HL-60 (cell line): Measurements from ENCODE around the gene ERICH6.

Experiments used
- DNase-seq, 2 experiments: peaks; one replicate each; pipeline ENCODE4 v3.0.0-alpha.2; 2010 to 2020; ENCODE audit warnings: low read depth in 1 of 2, low spot score in 1 of 2
- H3K27ac ChIP-seq: fragments of 250-450 bp; sonication (Bioruptor Pico); replicated peaks from 2 replicates; pipeline ENCODE4 v1.5.1; 2020; ENCODE audit warnings: mild to moderate bottlenecking, moderate library complexity
- H3K27me3 ChIP-seq: fragments of 250-450 bp; sonication (Bioruptor Pico); 2 replicates; pipeline ENCODE4 v1.5.1; 2021; ENCODE audit warnings: mild to moderate bottlenecking, moderate library complexity; ENCODE audit not compliant: insufficient read depth, poor library complexity, severe bottlenecking
- H3K4me3 ChIP-seq: replicated peaks from 2 replicates; pipeline ENCODE4 v1.5.1; 2011; ENCODE audit warnings: mild to moderate bottlenecking, control low read depth, low read length; ENCODE audit not compliant: insufficient read depth
- CTCF ChIP-seq: IDR thresholded peaks from one replicate; pipeline ENCODE4 v1.5.1; 2011; ENCODE audit warnings: low read length, control low read depth, inconsistent platforms; ENCODE audit not compliant: insufficient read depth
- GABPA ChIP-seq: IDR thresholded peaks from 2 replicates; pipeline ENCODE4 v1.6.1; 2012; ENCODE audit warnings: low read depth
- POLR2AphosphoS5 ChIP-seq: IDR thresholded peaks from 2 replicates; pipeline ENCODE4 v1.6.1; 2012; ENCODE audit warnings: low read depth
- SPI1 ChIP-seq: IDR thresholded peaks from 2 replicates; pipeline ENCODE4 v1.6.1; 2012; ENCODE audit warnings: low read depth, mild to moderate bottlenecking, borderline replicate concordance
- long read RNA-seq: library from polyadenylated mRNA; unstranded; transcript quantifications from one replicate; pipeline ENCODE4 v2.0.0, GENCODE V29; 2020
- TF ChIP-seq, protein P1 (sequence below): IDR thresholded peaks from 2 replicates; pipeline ENCODE4 v1.6.1; 2012; ENCODE audit warnings: low read depth; ENCODE audit not compliant: insufficient replicate concordance

The ERICH6 gene
- long read RNA-seq = 0 reads

GRCh38 chr3:150703756-150704344, at the start of gene ERICH6:
ERICH6 (minus strand) TSS chr3:150703920; CDS start chr3:150703898, 22 bp downstream.
- peak within 1 kb of the TSS; percentile 74 for H3K27ac ChIP-seq
- TF ChIP-seq, protein P1, sequence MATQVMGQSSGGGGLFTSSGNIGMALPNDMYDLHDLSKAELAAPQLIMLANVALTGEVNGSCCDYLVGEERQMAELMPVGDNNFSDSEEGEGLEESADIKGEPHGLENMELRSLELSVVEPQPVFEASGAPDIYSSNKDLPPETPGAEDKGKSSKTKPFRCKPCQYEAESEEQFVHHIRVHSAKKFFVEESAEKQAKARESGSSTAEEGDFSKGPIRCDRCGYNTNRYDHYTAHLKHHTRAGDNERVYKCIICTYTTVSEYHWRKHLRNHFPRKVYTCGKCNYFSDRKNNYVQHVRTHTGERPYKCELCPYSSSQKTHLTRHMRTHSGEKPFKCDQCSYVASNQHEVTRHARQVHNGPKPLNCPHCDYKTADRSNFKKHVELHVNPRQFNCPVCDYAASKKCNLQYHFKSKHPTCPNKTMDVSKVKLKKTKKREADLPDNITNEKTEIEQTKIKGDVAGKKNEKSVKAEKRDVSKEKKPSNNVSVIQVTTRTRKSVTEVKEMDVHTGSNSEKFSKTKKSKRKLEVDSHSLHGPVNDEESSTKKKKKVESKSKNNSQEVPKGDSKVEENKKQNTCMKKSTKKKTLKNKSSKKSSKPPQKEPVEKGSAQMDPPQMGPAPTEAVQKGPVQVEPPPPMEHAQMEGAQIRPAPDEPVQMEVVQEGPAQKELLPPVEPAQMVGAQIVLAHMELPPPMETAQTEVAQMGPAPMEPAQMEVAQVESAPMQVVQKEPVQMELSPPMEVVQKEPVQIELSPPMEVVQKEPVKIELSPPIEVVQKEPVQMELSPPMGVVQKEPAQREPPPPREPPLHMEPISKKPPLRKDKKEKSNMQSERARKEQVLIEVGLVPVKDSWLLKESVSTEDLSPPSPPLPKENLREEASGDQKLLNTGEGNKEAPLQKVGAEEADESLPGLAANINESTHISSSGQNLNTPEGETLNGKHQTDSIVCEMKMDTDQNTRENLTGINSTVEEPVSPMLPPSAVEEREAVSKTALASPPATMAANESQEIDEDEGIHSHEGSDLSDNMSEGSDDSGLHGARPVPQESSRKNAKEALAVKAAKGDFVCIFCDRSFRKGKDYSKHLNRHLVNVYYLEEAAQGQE = no peak
- TF ChIP-seq POLR2AphosphoS5 (peak; percentile 67), SPI1 (peak; percentile 56; the same call in 1 of the 2 replicates)
- peak within 1 kb of the TSS; percentile 63 for H3K4me3 ChIP-seq
- no peaks in the 10 kb centered on the region for H3K27me3 ChIP-seq
- DNase-seq = peak; percentile 63 to 89

- no peaks in the 10 kb centered on the region for H3K27me3 ChIP-seq
- H3K27ac ChIP-seq = no peak overlapping the region
- no peak for DNase-seq
- no peak for TF ChIP-seq POLR2AphosphoS5
- TF ChIP-seq GABPA = no peak
- TF ChIP-seq, protein P1 = no peak
- TF ChIP-seq CTCF = no peak
- no peak for TF ChIP-seq SPI1
- no peak overlapping the region for H3K4me3 ChIP-seq
These were observed 48.1 kb upstream of the ERICH6 start for GRCh38 chr3:150751781-150752263.

DNA sequence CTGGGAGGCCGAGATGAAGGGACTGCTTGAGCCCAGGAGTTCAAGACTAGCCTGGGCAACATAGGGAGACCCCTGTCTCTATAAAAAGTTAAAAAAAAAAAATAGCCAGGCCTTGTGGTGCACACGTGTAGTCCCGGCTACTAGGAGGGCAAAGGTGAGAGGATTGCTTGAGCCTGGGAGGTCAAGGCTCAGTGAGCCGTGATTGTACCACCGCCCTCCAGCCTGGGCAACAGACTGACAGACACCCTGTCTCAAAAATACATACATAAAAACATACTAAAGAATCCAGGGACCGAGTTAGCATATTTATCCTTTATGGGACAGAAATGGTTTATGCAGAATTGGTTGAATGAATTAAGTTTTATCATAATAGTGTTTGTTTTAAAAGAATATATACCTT, 45.5 kb upstream of the ERICH6 start:
- Histone ChIP-seq H3K27me3 (no peaks in the 10 kb centered on the region), H3K4me3 (no peak overlapping the region), H3K27ac (no peak overlapping the region; the same call in 1 of the 2 replicates)
- TF ChIP-seq CTCF (no peak), SPI1 (no peak), GABPA (no peak), POLR2AphosphoS5 (no peak)
- TF ChIP-seq, protein P1 = no peak
- DNase-seq = no peak
